Measurements from ENCODE around the gene NKX6-2.

GRCh38 chr10:132786476-132786883 is 533 bp upstream of the NKX6-2 start:
- TF ChIP-seq SMC3 (conservative IDR thresholded peaks at IDR 0.05; ENCODE audit: poor library complexity), result no peak
- no peak for TF ChIP-seq CTCF (IDR thresholded peaks at IDR 0.05; ENCODE audit: poor library complexity, severe bottlenecking)
- TF ChIP-seq EP300 (conservative IDR thresholded peaks at IDR 0.05; ENCODE audit: poor library complexity, severe bottlenecking), result no peak
- TF ChIP-seq EZH2 (IDR thresholded peaks at IDR 0.05; ENCODE audit: borderline replicate concordance, insufficient read depth, low read length, poor library complexity, severe bottlenecking), result no peak
- no peak for TF ChIP-seq POLR2AphosphoS5 (IDR thresholded peaks at IDR 0.05)
- no peak for TF ChIP-seq RAD21 (conservative IDR thresholded peaks at IDR 0.05)
- no peak for TF ChIP-seq TAF1 (IDR thresholded peaks at IDR 0.05; ENCODE audit: low read depth)
- TF ChIP-seq REST (IDR thresholded peaks at IDR 0.05; ENCODE audit: borderline replicate concordance), result no peak
- TF ChIP-seq MXI1 (conservative IDR thresholded peaks at IDR 0.05; ENCODE audit: poor library complexity, severe bottlenecking), result no peak
